GM21717 (cell line): Measurements from ENCODE around the gene HUS1.
A peak's percentile ranks its signal among the peaks of the same experiment; 100 is the strongest.
"Not testable (repeated sequence)": the region's sequence is repeated elsewhere in the genome, so short reads cannot be mapped to it uniquely, and the experiment has no call there.

Experiments
- ATAC-seq: cut with Tn5 transposase; IDR thresholded peaks from one replicate; pipeline ENCODE4 v1.9.1; 2021; ENCODE audit warnings: mild to moderate bottlenecking, moderate library complexity; ENCODE audit not compliant: unreplicated experiment

Gene HUS1

GRCh38 chr7:47945261-47946015 is 34.0 kb downstream of the HUS1 start:
- peak; percentile 42 for ATAC-seq

- no peak for ATAC-seq
Observed at GRCh38 chr7:47944536-47945260, 34.7 kb downstream of the HUS1 start.

GRCh38 chr7:47943676-47944474 is 35.5 kb downstream of the HUS1 start:
- no peak for ATAC-seq

- not testable (repeated sequence) for ATAC-seq
Observed at GRCh38 chr7:47942651-47943050, 36.8 kb downstream of the HUS1 start.

- ATAC-seq: no peak
Observed at GRCh38 chr7:47942132-47942531, 37.3 kb downstream of the HUS1 start.

GRCh38 chr7:47941136-47941844 is 38.1 kb downstream of the HUS1 start:
- ATAC-seq: no peak

GRCh38 chr7:47940088-47941013 is 39.1 kb downstream of the HUS1 start:
- ATAC-seq: no peak

- ATAC-seq: no peak
Observed at GRCh38 chr7:47939425-47940036, 39.9 kb downstream of the HUS1 start.

GRCh38 chr7:47938574-47939165 is 40.7 kb downstream of the HUS1 start:
- ATAC-seq: no peak

GRCh38 chr7:47937711-47938573 is 41.5 kb downstream of the HUS1 start:
- ATAC-seq: peak; percentile 67

GRCh38 chr7:47937065-47937687 is 42.2 kb downstream of the HUS1 start:
- ATAC-seq: peak; percentile 95

GRCh38 chr7:47936323-47936722 is 43.1 kb downstream of the HUS1 start:
- no peak for ATAC-seq

- ATAC-seq: no peak
Observed at GRCh38 chr7:47935336-47935735, 44.1 kb downstream of the HUS1 start.

GRCh38 chr7:47934831-47935230 is 44.6 kb downstream of the HUS1 start:
- no peak for ATAC-seq

GRCh38 chr7:47933215-47933614 is 46.2 kb downstream of the HUS1 start:
- no peak for ATAC-seq

GRCh38 chr7:47932466-47933037 is 46.9 kb downstream of the HUS1 start:
- no peak for ATAC-seq

GRCh38 chr7:47932016-47932415 is 47.4 kb downstream of the HUS1 start:
- ATAC-seq: no peak
